ENCODE data around the gene SNRPA. TPM values are rescaled to one million over a fixed set of nuclear protein-coding genes. Genes with fewer than 3 reads are reported as not detected.

The SNRPA gene
- total and polyA plus RNA-seq, 2 of the 13 experiments (the other 11 are each of a cell fraction or from before 2014, with no cell fraction given), result 59.6 to 162 TPM

DNA sequence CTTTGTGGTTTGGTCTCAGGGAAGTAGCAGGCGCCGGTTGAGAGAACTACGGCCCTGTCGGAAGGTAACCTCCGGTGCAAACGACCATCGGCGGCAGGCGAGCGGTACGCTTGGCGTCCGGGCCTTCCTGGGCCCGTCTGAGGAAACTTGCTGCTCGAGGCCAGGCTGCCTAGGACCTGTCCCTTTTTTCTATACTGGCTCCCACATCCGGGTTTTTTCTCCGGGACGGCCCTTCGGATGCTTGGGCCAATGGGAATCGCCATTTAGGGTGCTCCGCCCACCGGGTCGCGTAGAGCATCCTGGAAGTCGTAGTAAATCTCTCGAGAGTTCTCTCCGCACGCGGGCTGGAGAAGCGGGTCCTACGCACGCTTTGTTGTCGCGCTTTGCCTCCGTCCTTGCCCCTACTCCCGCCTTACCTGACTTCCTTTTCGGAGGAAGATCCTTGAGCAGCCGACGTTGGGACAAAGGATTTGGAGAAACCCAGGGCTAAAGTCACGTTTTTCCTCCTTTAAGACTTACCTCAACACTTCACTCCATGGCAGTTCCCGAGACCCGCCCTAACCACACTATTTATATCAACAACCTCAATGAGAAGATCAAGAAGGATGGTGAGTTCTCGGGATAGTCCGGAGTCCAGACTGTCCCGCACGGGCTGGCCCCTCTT is at the start of gene SNRPA (continued):
- TF ChIP-seq, protein P1, sequence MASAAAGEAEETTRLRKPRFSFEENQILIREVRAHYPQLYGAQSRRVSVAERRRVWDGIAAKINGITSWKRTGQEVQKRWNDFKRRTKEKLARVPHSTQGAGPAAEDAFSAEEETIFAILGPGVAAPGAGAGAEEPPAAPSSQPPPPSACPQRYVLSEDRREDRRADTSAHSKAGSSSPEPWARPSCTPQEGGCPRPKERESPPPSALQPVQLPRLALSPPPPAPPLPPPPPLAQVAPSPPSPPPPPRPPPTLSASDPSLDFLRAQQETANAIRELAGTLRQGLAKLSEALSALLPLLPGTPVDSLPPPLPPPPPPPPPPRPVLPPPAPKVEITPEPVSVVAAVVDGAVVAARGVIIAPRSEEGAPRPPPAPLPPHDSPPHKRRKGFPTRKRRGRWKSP (CRISPR knock-in tag; IDR thresholded peaks at IDR 0.05), result 0 out of 2 replicates have a peak, but pooled peaks have one; percentile 12
- 0 out of 2 replicates have a peak, but pooled peaks have one; percentile 4 for TF ChIP-seq RARA (CRISPR knock-in tag; IDR thresholded peaks at IDR 0.05)
- TF ChIP-seq ZNF839 (CRISPR knock-in tag; IDR thresholded peaks at IDR 0.05; ENCODE audit: borderline replicate concordance), result no peak
- TF ChIP-seq FOXJ3 (CRISPR knock-in tag; IDR thresholded peaks at IDR 0.05; ENCODE audit: borderline replicate concordance), result peak; percentile 24; the same call in 1 of the 2 replicates
- TF ChIP-seq ZNF160 (CRISPR knock-in tag; IDR thresholded peaks at IDR 0.05), result no peak
- 0 out of 2 replicates have a peak, but pooled peaks have one; percentile 66 for TF ChIP-seq KLF12 (CRISPR knock-in tag; IDR thresholded peaks at IDR 0.05; ENCODE audit: borderline replicate concordance)
- TF ChIP-seq PRPF4 (IDR thresholded peaks at IDR 0.05; ENCODE audit: low read depth, low read length, poor library complexity, severe bottlenecking), result no peak
- no peak for TF ChIP-seq GTF3A (CRISPR knock-in tag; conservative IDR thresholded peaks at IDR 0.05)
- TF ChIP-seq, protein P2, sequence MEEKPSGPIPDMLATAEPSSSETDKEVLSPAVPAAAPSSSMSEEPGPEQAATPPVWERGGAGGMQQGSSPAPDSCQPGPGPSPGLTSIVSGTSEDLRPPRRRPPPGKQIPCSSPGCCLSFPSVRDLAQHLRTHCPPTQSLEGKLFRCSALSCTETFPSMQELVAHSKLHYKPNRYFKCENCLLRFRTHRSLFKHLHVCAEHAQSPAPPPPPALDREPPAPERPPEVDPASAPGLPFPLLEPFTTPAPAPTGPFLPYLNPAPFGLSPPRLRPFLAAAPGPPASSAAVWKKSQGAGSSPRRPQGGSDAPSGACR (CRISPR knock-in tag; IDR thresholded peaks at IDR 0.05), result peak; percentile 46; the same call in 1 of the 2 replicates
- no peak for TF ChIP-seq LCORL (IDR thresholded peaks at IDR 0.05)
- 0 out of 2 replicates have a peak, but pooled peaks have one; percentile 3 for TF ChIP-seq LCORL (CRISPR knock-in tag; IDR thresholded peaks at IDR 0.05)
- TF ChIP-seq YEATS4 (CRISPR knock-in tag; IDR thresholded peaks at IDR 0.05; ENCODE audit: borderline replicate concordance), result peak; percentile 83
- TF ChIP-seq CHD2 (IDR thresholded peaks at IDR 0.05; ENCODE audit: low read depth, low read length), result peak; percentile 89
- TF ChIP-seq ZFY (CRISPR knock-in tag; IDR thresholded peaks at IDR 0.05), result peak; percentile 43; the same call in 1 of the 2 replicates
- TF ChIP-seq, protein P3, sequence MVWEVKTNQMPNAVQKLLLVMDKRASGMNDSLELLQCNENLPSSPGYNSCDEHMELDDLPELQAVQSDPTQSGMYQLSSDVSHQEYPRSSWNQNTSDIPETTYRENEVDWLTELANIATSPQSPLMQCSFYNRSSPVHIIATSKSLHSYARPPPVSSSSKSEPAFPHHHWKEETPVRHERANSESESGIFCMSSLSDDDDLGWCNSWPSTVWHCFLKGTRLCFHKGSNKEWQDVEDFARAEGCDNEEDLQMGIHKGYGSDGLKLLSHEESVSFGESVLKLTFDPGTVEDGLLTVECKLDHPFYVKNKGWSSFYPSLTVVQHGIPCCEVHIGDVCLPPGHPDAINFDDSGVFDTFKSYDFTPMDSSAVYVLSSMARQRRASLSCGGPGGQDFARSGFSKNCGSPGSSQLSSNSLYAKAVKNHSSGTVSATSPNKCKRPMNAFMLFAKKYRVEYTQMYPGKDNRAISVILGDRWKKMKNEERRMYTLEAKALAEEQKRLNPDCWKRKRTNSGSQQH (CRISPR knock-in tag; IDR thresholded peaks at IDR 0.05; ENCODE audit: low read depth), result no peak
- 0 out of 2 replicates have a peak, but pooled peaks have one; percentile 10 for TF ChIP-seq ZNF746 (CRISPR knock-in tag; IDR thresholded peaks at IDR 0.05)
- peak; percentile 58; the same call in 1 of the 2 replicates for TF ChIP-seq KMT2A (CRISPR knock-in tag; IDR thresholded peaks at IDR 0.05)
- peak; percentile 63; the same call in 1 of the 2 replicates for TF ChIP-seq ZNF607 (CRISPR knock-in tag; IDR thresholded peaks at IDR 0.05; ENCODE audit: borderline replicate concordance)
- peak; percentile 73; the same call in 1 of the 2 replicates for TF ChIP-seq ZNF232 (CRISPR knock-in tag; IDR thresholded peaks at IDR 0.05; ENCODE audit: borderline replicate concordance)
- peak; percentile 71; the same call in 1 of the 2 replicates for TF ChIP-seq KDM5A (IDR thresholded peaks at IDR 0.05; ENCODE audit: borderline replicate concordance, low read length)
- no peak for TF ChIP-seq ATF1 (CRISPR knock-in tag; IDR thresholded peaks at IDR 0.05)
- TF ChIP-seq ELF1 (CRISPR knock-in tag; IDR thresholded peaks at IDR 0.05), result peak; percentile 70
- TF ChIP-seq, protein P4, sequence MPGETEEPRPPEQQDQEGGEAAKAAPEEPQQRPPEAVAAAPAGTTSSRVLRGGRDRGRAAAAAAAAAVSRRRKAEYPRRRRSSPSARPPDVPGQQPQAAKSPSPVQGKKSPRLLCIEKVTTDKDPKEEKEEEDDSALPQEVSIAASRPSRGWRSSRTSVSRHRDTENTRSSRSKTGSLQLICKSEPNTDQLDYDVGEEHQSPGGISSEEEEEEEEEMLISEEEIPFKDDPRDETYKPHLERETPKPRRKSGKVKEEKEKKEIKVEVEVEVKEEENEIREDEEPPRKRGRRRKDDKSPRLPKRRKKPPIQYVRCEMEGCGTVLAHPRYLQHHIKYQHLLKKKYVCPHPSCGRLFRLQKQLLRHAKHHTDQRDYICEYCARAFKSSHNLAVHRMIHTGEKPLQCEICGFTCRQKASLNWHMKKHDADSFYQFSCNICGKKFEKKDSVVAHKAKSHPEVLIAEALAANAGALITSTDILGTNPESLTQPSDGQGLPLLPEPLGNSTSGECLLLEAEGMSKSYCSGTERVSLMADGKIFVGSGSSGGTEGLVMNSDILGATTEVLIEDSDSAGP (CRISPR knock-in tag; IDR thresholded peaks at IDR 0.05; ENCODE audit: borderline replicate concordance), result peak; percentile 98
- TF ChIP-seq RXRB (CRISPR knock-in tag; IDR thresholded peaks at IDR 0.05; ENCODE audit: borderline replicate concordance), result 0 out of 2 replicates have a peak, but pooled peaks have one; percentile 21
- peak; percentile 23; the same call in 1 of the 2 replicates for TF ChIP-seq SP5 (CRISPR knock-in tag; IDR thresholded peaks at IDR 0.05; ENCODE audit: borderline replicate concordance, low read depth)
- peak; percentile 78; the same call in 1 of the 2 replicates for TF ChIP-seq MXD4 (CRISPR knock-in tag; IDR thresholded peaks at IDR 0.05)

Measured in HepG2 (cell line).